NB4 (cell line): Measurements from ENCODE around the gene SELENOS.

Source experiments
- DNase-seq: peaks from one replicate; pipeline ENCODE4 v3.0.0; 2010; ENCODE audit warnings: low read depth
- H3K4me3 ChIP-seq: one replicate; pipeline ENCODE4 v1.5.1; 2011; ENCODE audit warnings: mild to moderate bottlenecking, low read depth, low read length, moderate library complexity
- CTCF ChIP-seq: IDR thresholded peaks from one replicate; pipeline ENCODE4 v1.5.1; 2012; ENCODE audit warnings: low read depth, low read length
- MAX ChIP-seq: IDR thresholded peaks from 2 replicates; pipeline ENCODE4 v1.6.1; 2011; ENCODE audit warnings: low read depth, low read length
- MYC ChIP-seq: IDR thresholded peaks from 2 replicates; pipeline ENCODE4 v1.6.1; 2011; ENCODE audit warnings: low read depth, low read length
- POLR2A ChIP-seq: IDR thresholded peaks from 2 replicates; pipeline ENCODE4 v1.6.1; 2011; ENCODE audit warnings: mild to moderate bottlenecking; ENCODE audit not compliant: insufficient read length; ENCODE audit errors: extremely low read depth

SELENOS gene

GRCh38 chr15:101277038-101277822 lies at the start of gene SELENOS:
TSS of gene SELENOS (minus strand) at chr15:101277485. CDS start at chr15:101277417, 68 bp downstream.
- TF ChIP-seq MYC (peak; percentile 21; the same call in 1 of the 2 replicates), MAX (peak; percentile 91), POLR2A (peak; percentile 48), CTCF (no peak)
- H3K4me3 ChIP-seq = peak within 1 kb of the TSS; percentile 87

GRCh38 chr15:101326462-101327146 lies 49.3 kb upstream of the SELENOS start:
- H3K4me3 ChIP-seq = no peak overlapping the region
- TF ChIP-seq MAX = no peak
- no peak for TF ChIP-seq CTCF
- no peak for TF ChIP-seq MYC
- TF ChIP-seq POLR2A = no peak
- no peak for DNase-seq

More at GRCh38 chr15:101277038-101277822, at the start of gene SELENOS:
- DNase-seq = peak; percentile 95

- no peak for DNase-seq
- H3K4me3 ChIP-seq = no peak overlapping the region
- TF ChIP-seq POLR2A = no peak
- TF ChIP-seq MYC = no peak
- TF ChIP-seq MAX = no peak
- no peak for TF ChIP-seq CTCF
These were observed 48.7 kb upstream of the SELENOS start for GRCh38 chr15:101326026-101326315.

- H3K4me3 ChIP-seq = no peak overlapping the region
- TF ChIP-seq POLR2A (no peak), MAX (no peak), CTCF (no peak), MYC (no peak)
These were observed 48.2 kb upstream of the SELENOS start for GRCh38 chr15:101325263-101326025.

GRCh38 chr15:101324524-101325177 lies 47.4 kb upstream of the SELENOS start:
- TF ChIP-seq MYC = no peak
- no peak for TF ChIP-seq POLR2A
- TF ChIP-seq MAX = no peak
- TF ChIP-seq CTCF = no peak
- DNase-seq = no peak
- H3K4me3 ChIP-seq = no peak overlapping the region

More at GRCh38 chr15:101325263-101326025, 48.2 kb upstream of the SELENOS start:
- DNase-seq = no peak
